Measurements from ENCODE around the gene POU6F2.

Gene POU6F2

DNA sequence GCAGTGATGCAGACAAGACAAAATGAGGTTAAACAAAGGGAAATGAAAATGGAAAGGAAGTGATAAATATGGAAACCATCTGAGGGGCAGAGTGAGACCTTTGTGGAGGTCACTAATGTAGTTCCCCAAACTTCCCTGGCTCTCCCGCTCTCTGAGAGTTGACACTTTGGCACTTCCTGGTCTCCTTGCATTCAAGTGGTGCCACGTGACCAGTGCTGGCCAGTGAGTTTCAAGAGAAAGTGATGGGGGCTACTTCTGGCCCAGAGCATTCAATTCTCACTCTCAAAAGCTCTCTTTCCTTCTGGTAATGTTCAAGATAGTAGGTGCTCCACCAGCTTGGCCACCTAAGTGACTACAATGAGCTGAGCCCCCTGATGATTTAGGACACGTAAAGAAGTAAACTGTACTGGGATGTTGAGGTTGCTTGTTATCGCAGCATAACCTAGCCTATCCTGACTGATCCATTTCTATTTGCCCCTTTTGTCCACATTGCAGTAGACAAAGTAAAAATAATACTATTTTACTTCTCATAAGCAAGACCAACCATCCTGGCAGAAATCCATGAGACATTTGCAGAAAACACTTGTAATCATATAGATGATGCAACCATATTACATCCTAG is 346.5 kb downstream of the POU6F2 start:
- TF ChIP-seq, protein P1, sequence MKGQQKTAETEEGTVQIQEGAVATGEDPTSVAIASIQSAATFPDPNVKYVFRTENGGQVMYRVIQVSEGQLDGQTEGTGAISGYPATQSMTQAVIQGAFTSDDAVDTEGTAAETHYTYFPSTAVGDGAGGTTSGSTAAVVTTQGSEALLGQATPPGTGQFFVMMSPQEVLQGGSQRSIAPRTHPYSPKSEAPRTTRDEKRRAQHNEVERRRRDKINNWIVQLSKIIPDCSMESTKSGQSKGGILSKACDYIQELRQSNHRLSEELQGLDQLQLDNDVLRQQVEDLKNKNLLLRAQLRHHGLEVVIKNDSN (IDR thresholded peaks at IDR 0.05): peak; percentile 64; the same call in 1 of the 2 replicates
- no peak for TF ChIP-seq TCF12 (IDR thresholded peaks at IDR 0.05; ENCODE audit: low read depth)

DNA sequence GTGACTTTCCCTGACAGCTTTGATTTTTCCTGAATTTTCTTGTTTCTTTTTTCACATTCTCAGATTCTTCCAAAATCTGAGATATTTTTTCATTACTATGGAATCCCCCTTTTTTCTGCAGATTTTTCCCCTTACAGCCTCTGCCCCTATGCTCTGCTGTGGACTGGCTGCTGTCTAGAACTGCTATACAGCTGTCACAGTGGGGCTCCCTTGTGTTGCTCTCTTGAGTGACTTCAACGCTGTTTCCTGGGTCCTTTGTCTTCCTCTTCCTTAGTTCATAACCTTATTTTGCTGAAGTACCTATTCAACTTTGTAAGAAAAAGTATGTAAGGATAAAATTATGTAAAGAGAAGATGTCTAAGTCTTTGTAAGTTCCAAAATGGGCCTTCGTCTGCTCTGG is 354.4 kb downstream of the POU6F2 start:
- TF ChIP-seq FOXM1 (IDR thresholded peaks at IDR 0.05; ENCODE audit: borderline replicate concordance, low read depth) (no peak), EGR1 (IDR thresholded peaks at IDR 0.05) (no peak), TEAD4 (IDR thresholded peaks at IDR 0.05) (no peak), RAD21 (IDR thresholded peaks at IDR 0.05; ENCODE audit: low read depth) (no peak)
- TF ChIP-seq, protein P2, sequence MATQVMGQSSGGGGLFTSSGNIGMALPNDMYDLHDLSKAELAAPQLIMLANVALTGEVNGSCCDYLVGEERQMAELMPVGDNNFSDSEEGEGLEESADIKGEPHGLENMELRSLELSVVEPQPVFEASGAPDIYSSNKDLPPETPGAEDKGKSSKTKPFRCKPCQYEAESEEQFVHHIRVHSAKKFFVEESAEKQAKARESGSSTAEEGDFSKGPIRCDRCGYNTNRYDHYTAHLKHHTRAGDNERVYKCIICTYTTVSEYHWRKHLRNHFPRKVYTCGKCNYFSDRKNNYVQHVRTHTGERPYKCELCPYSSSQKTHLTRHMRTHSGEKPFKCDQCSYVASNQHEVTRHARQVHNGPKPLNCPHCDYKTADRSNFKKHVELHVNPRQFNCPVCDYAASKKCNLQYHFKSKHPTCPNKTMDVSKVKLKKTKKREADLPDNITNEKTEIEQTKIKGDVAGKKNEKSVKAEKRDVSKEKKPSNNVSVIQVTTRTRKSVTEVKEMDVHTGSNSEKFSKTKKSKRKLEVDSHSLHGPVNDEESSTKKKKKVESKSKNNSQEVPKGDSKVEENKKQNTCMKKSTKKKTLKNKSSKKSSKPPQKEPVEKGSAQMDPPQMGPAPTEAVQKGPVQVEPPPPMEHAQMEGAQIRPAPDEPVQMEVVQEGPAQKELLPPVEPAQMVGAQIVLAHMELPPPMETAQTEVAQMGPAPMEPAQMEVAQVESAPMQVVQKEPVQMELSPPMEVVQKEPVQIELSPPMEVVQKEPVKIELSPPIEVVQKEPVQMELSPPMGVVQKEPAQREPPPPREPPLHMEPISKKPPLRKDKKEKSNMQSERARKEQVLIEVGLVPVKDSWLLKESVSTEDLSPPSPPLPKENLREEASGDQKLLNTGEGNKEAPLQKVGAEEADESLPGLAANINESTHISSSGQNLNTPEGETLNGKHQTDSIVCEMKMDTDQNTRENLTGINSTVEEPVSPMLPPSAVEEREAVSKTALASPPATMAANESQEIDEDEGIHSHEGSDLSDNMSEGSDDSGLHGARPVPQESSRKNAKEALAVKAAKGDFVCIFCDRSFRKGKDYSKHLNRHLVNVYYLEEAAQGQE (IDR thresholded peaks at IDR 0.05; ENCODE audit: low read depth): no peak
- TF ChIP-seq, protein P3, sequence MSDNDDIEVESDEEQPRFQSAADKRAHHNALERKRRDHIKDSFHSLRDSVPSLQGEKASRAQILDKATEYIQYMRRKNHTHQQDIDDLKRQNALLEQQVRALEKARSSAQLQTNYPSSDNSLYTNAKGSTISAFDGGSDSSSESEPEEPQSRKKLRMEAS (IDR thresholded peaks at IDR 0.05): no peak

DNA sequence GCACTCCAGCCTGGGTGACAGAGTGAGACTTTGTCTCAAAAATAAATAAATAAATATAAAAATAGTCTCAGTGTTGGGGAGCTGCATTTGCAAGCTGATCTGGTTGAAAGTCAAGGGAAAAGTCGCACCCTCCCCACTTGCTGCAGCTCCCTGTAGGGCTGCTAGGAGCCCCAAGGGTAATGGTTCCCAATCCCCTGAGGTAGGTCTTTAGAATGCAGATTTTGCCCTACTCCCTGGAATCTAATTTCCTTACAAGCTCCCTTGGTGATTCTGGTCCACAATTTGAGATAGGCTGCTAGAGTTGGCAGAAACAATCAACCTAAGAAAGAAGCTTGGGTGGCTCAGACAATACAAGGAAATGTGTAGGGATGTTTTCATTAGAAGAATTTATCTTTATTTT is 356.0 kb downstream of the POU6F2 start:
- TF ChIP-seq TCF12 (IDR thresholded peaks at IDR 0.05; ENCODE audit: low read depth) (no peak), YY1 (IDR thresholded peaks at IDR 0.05; ENCODE audit: low read depth) (no peak), CEBPB (IDR thresholded peaks at IDR 0.05) (no peak), FOXM1 (IDR thresholded peaks at IDR 0.05; ENCODE audit: borderline replicate concordance, low read depth) (no peak), NFIC (IDR thresholded peaks at IDR 0.05) (no peak), RAD21 (IDR thresholded peaks at IDR 0.05; ENCODE audit: low read depth) (no peak), ZBTB7A (IDR thresholded peaks at IDR 0.05; ENCODE audit: low read depth) (no peak), EGR1 (IDR thresholded peaks at IDR 0.05) (no peak), TEAD4 (IDR thresholded peaks at IDR 0.05) (no peak), EP300 (IDR thresholded peaks at IDR 0.05; ENCODE audit: borderline replicate concordance) (no peak), CREB1 (IDR thresholded peaks at IDR 0.05; ENCODE audit: low read depth) (no peak), TAF1 (IDR thresholded peaks at IDR 0.05; ENCODE audit: low read depth) (no peak)
- TF ChIP-seq, protein P3 (IDR thresholded peaks at IDR 0.05): no peak
- TF ChIP-seq, protein P2 (IDR thresholded peaks at IDR 0.05; ENCODE audit: low read depth): no peak

DNA sequence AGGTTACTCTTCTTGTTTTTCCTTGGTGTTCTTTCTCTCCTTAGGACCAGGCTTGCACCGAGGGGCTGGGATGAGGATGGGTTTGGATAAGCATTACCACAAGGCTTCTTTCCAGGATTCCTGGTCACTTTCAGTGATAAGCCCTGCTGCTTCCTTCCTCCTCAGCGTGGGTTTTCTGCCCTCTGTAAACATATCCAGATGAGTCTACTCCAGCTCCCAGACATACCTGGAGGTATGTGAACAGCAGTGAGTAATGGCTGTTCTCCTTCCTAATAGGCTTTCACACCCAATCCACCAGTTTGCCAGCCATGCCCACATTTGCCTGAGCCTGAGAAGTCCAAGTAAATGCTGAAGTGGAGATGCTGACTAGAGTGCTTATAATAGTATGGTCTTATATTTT is 358.7 kb downstream of the POU6F2 start:
- TF ChIP-seq TAF1 (IDR thresholded peaks at IDR 0.05; ENCODE audit: low read depth) (no peak), TCF12 (IDR thresholded peaks at IDR 0.05; ENCODE audit: low read depth) (no peak), TEAD4 (IDR thresholded peaks at IDR 0.05) (no peak), CREB1 (IDR thresholded peaks at IDR 0.05; ENCODE audit: low read depth) (no peak), FOXM1 (IDR thresholded peaks at IDR 0.05; ENCODE audit: borderline replicate concordance, low read depth) (no peak), RAD21 (IDR thresholded peaks at IDR 0.05; ENCODE audit: low read depth) (no peak)
- TF ChIP-seq, protein P3 (IDR thresholded peaks at IDR 0.05): no peak
- TF ChIP-seq, protein P1 (IDR thresholded peaks at IDR 0.05): no peak

DNA sequence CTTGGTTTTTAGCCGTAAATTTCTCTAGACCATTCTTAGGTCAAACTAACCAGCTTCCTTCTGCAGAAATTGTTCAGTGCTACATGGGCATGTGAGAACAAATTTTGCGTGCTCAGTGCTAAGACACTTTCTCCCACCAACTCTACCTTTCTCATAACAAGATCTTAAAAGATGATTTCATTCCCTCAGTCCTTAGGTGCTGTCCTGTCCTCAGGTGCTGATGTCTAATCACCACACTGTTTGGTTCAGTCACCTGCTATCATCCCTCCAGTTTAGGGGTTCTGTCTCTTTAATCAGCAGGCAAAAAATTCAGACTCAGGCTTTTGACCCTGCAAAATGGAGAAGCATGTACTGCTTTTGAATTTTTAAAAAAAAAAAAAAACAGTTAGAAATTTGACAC is 361.0 kb downstream of the POU6F2 start:
- no peak for TF ChIP-seq ZBTB7A (IDR thresholded peaks at IDR 0.05; ENCODE audit: low read depth)
- TF ChIP-seq, protein P2 (IDR thresholded peaks at IDR 0.05; ENCODE audit: low read depth): peak; percentile 65
